ENCODE measurements around the gene CASP7.

CASP7 gene

GRCh38 chr10:113712755-113713639 is 33.3 kb downstream of the CASP7 start:
- no peak for DNase-seq
- Mint-ChIP-seq H3K4me3 (no peak overlapping the region), H3K27me3 (no peaks in the 10 kb centered on the region), H3K4me1 (ENCODE audit: low read depth) (peaks cover 16% of the 10 kb centered on the region), H3K36me3 (ENCODE audit: low read depth) (peaks cover 69% of the 10 kb centered on the region), H3K9me3 (no peaks in the 10 kb centered on the region), H3K27ac (no peak overlapping the region)

GRCh38 chr10:113713640-113713982 is 33.9 kb downstream of the CASP7 start:
- Mint-ChIP-seq H3K36me3 (ENCODE audit: low read depth) (peaks cover 75% of the 10 kb centered on the region), H3K27me3 (no peaks in the 10 kb centered on the region), H3K4me1 (ENCODE audit: low read depth) (peaks cover 11% of the 10 kb centered on the region), H3K4me3 (no peak overlapping the region), H3K27ac (no peak overlapping the region), H3K9me3 (no peaks in the 10 kb centered on the region)
- DNase-seq: no peak

GRCh38 chr10:113716109-113716910 is 36.6 kb downstream of the CASP7 start:
- Mint-ChIP-seq H3K9me3 (no peaks in the 10 kb centered on the region), H3K4me1 (ENCODE audit: low read depth) (no peaks in the 10 kb centered on the region), H3K27me3 (no peaks in the 10 kb centered on the region), H3K4me3 (no peak overlapping the region), H3K27ac (no peak overlapping the region), H3K36me3 (ENCODE audit: low read depth) (peaks cover 80% of the 10 kb centered on the region)
- DNase-seq: no peak

GRCh38 chr10:113718969-113719822 is 39.5 kb downstream of the CASP7 start:
- Mint-ChIP-seq H3K36me3 (ENCODE audit: low read depth) (peaks cover 89% of the 10 kb centered on the region), H3K27ac (no peak overlapping the region), H3K4me1 (ENCODE audit: low read depth) (no peaks in the 10 kb centered on the region), H3K4me3 (no peak overlapping the region), H3K27me3 (no peaks in the 10 kb centered on the region), H3K9me3 (no peaks in the 10 kb centered on the region)
- DNase-seq: no peak

GRCh38 chr10:113720386-113720785 is 40.7 kb downstream of the CASP7 start:
- peaks cover 90% of the 10 kb centered on the region for H3K36me3 Mint-ChIP-seq (ENCODE audit: low read depth)
- no peaks in the 10 kb centered on the region for H3K9me3 Mint-ChIP-seq
- no peaks in the 10 kb centered on the region for H3K4me1 Mint-ChIP-seq (ENCODE audit: low read depth)
- H3K27me3 Mint-ChIP-seq: no peaks in the 10 kb centered on the region
- H3K27ac Mint-ChIP-seq: no peak overlapping the region
- H3K4me3 Mint-ChIP-seq: no peak overlapping the region
- DNase-seq: no peak

GRCh38 chr10:113732160-113732881 is 52.6 kb downstream of the CASP7 start:
- H3K4me3 Mint-ChIP-seq: no peak overlapping the region
- H3K36me3 Mint-ChIP-seq (ENCODE audit: low read depth): peaks cover 38% of the 10 kb centered on the region
- H3K27ac Mint-ChIP-seq: no peak overlapping the region
- H3K4me1 Mint-ChIP-seq (ENCODE audit: low read depth): no peaks in the 10 kb centered on the region
- H3K9me3 Mint-ChIP-seq: no peaks in the 10 kb centered on the region
- no peaks in the 10 kb centered on the region for H3K27me3 Mint-ChIP-seq
- no peak for DNase-seq

- H3K27ac Mint-ChIP-seq: no peak overlapping the region
- no peak overlapping the region for H3K4me3 Mint-ChIP-seq
- H3K9me3 Mint-ChIP-seq: no peaks in the 10 kb centered on the region
- no peak for DNase-seq
- no peaks in the 10 kb centered on the region for H3K27me3 Mint-ChIP-seq
- H3K4me1 Mint-ChIP-seq (ENCODE audit: low read depth): no peaks in the 10 kb centered on the region
- H3K36me3 Mint-ChIP-seq (ENCODE audit: low read depth): peaks cover 34% of the 10 kb centered on the region
Observed at GRCh38 chr10:113732966-113733365, 53.3 kb downstream of the CASP7 start.

GRCh38 chr10:113733635-113734034 is 53.9 kb downstream of the CASP7 start:
- H3K4me1 Mint-ChIP-seq (ENCODE audit: low read depth): no peaks in the 10 kb centered on the region
- no peaks in the 10 kb centered on the region for H3K27me3 Mint-ChIP-seq
- no peaks in the 10 kb centered on the region for H3K9me3 Mint-ChIP-seq
- H3K36me3 Mint-ChIP-seq (ENCODE audit: low read depth): peaks cover 27% of the 10 kb centered on the region
- H3K27ac Mint-ChIP-seq: no peak overlapping the region
- no peak for DNase-seq
- no peak overlapping the region for H3K4me3 Mint-ChIP-seq

GRCh38 chr10:113735913-113736312 is 56.2 kb downstream of the CASP7 start:
- Mint-ChIP-seq H3K4me1 (ENCODE audit: low read depth) (no peaks in the 10 kb centered on the region), H3K4me3 (no peak overlapping the region), H3K27me3 (no peaks in the 10 kb centered on the region), H3K36me3 (ENCODE audit: low read depth) (peaks cover 6% of the 10 kb centered on the region), H3K27ac (no peak overlapping the region), H3K9me3 (no peaks in the 10 kb centered on the region)
- no peak for DNase-seq

GRCh38 chr10:113736576-113736975 is 56.9 kb downstream of the CASP7 start:
- Mint-ChIP-seq H3K4me3 (no peak overlapping the region), H3K27me3 (no peaks in the 10 kb centered on the region), H3K4me1 (ENCODE audit: low read depth) (no peaks in the 10 kb centered on the region), H3K27ac (no peak overlapping the region), H3K9me3 (no peaks in the 10 kb centered on the region), H3K36me3 (ENCODE audit: low read depth) (peaks cover 1% of the 10 kb centered on the region)
- DNase-seq: no peak

- Mint-ChIP-seq H3K36me3 (ENCODE audit: low read depth) (no peaks in the 10 kb centered on the region), H3K4me1 (ENCODE audit: low read depth) (no peaks in the 10 kb centered on the region), H3K4me3 (no peak overlapping the region), H3K27ac (no peak overlapping the region), H3K27me3 (peaks cover 5% of the 10 kb centered on the region), H3K9me3 (no peaks in the 10 kb centered on the region)
- DNase-seq: no peak
Observed at GRCh38 chr10:113739031-113739430, 59.3 kb downstream of the CASP7 start.

- Mint-ChIP-seq H3K36me3 (ENCODE audit: low read depth) (no peaks in the 10 kb centered on the region), H3K9me3 (no peaks in the 10 kb centered on the region), H3K27ac (no peak overlapping the region), H3K4me3 (no peak overlapping the region), H3K27me3 (peaks cover 11% of the 10 kb centered on the region), H3K4me1 (ENCODE audit: low read depth) (no peaks in the 10 kb centered on the region)
- no peak for DNase-seq
Observed at GRCh38 chr10:113739577-113739976, 59.9 kb downstream of the CASP7 start.

GRCh38 chr10:113740850-113741249 is 61.1 kb downstream of the CASP7 start:
- DNase-seq: no peak
- no peaks in the 10 kb centered on the region for H3K4me1 Mint-ChIP-seq (ENCODE audit: low read depth)
- H3K9me3 Mint-ChIP-seq: no peaks in the 10 kb centered on the region
- H3K27me3 Mint-ChIP-seq: peaks cover 18% of the 10 kb centered on the region
- H3K27ac Mint-ChIP-seq: no peak overlapping the region
- H3K4me3 Mint-ChIP-seq: no peak overlapping the region
- no peaks in the 10 kb centered on the region for H3K36me3 Mint-ChIP-seq (ENCODE audit: low read depth)

- Mint-ChIP-seq H3K27me3 (peaks cover 23% of the 10 kb centered on the region), H3K4me3 (no peak overlapping the region), H3K4me1 (ENCODE audit: low read depth) (no peaks in the 10 kb centered on the region), H3K36me3 (ENCODE audit: low read depth) (no peaks in the 10 kb centered on the region), H3K27ac (no peak overlapping the region), H3K9me3 (no peaks in the 10 kb centered on the region)
- no peak for DNase-seq
Observed at GRCh38 chr10:113742466-113742865, 62.8 kb downstream of the CASP7 start.

All from activated T-cell treated with anti-CD3 and anti-CD28 coated beads, Interleukin-2, amount 50 U/mL, for 24 hours (primary cell).